ENCODE measurements around the gene RORB.

DNA sequence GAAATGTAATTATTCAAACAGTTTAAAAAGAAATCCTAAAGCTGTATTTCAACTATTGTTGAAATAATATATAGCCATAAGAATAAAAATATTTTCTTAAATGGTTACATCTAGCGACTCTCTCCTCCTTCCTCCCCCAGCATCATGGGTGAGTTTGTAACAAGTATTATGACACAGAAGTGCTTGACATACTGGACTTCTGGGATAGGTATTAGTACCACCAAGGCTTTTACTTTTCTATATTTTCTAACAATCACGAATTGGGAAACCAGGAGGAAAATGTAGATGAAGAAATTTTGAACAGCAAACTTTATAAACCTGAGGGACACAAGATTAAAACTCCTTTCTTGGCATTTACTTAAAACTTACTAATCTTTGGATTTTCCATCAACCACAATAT, 4.4 kb downstream of the RORB start:
- TF ChIP-seq, protein P1, sequence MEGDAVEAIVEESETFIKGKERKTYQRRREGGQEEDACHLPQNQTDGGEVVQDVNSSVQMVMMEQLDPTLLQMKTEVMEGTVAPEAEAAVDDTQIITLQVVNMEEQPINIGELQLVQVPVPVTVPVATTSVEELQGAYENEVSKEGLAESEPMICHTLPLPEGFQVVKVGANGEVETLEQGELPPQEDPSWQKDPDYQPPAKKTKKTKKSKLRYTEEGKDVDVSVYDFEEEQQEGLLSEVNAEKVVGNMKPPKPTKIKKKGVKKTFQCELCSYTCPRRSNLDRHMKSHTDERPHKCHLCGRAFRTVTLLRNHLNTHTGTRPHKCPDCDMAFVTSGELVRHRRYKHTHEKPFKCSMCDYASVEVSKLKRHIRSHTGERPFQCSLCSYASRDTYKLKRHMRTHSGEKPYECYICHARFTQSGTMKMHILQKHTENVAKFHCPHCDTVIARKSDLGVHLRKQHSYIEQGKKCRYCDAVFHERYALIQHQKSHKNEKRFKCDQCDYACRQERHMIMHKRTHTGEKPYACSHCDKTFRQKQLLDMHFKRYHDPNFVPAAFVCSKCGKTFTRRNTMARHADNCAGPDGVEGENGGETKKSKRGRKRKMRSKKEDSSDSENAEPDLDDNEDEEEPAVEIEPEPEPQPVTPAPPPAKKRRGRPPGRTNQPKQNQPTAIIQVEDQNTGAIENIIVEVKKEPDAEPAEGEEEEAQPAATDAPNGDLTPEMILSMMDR (conservative IDR thresholded peaks at IDR 0.05 in 1 of 2, IDR thresholded peaks at IDR 0.05 in 1 of 2; ENCODE audit: low read depth in 1 of 2, low read length in 2 of 2) = no peak
- TF ChIP-seq EZH2 (IDR thresholded peaks at IDR 0.05; ENCODE audit: low read length, missing control alignments) = no peak
